GM21786 (cell line): ENCODE measurements around the gene MAP3K10.
"Not testable (repeated sequence)": the region's sequence is repeated elsewhere in the genome, so short reads cannot be mapped to it uniquely, and the experiment has no call there.

Experiments
- ATAC-seq: cut with Tn5 transposase; IDR thresholded peaks from one replicate; pipeline ENCODE4 v1.9.1; 2021; ENCODE audit not compliant: unreplicated experiment

The MAP3K10 gene

DNA sequence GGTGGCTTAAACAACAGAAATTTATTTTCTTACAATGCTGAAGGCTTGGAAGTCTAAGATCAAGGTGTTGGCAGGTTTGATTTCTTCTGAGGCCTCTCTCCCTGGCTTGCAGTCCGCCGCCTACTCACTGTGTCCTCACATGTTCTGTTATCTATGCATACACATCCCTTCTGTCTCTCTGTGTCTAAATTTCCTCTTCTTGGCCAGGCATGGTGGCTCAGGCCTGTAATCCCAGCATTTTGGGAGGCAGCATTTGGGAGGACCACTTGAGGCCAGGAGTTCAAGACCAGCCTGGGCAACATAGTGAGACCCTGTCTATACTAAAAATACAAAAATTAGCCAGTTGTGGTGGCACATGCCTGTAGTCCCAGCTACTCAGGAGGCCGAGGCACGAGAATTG lies 19.9 kb upstream of the MAP3K10 start:
- ATAC-seq = not testable (repeated sequence)

- no peak for ATAC-seq
Measured at GRCh38 chr19:40174092-40174491, 17.1 kb upstream of the MAP3K10 start.

DNA sequence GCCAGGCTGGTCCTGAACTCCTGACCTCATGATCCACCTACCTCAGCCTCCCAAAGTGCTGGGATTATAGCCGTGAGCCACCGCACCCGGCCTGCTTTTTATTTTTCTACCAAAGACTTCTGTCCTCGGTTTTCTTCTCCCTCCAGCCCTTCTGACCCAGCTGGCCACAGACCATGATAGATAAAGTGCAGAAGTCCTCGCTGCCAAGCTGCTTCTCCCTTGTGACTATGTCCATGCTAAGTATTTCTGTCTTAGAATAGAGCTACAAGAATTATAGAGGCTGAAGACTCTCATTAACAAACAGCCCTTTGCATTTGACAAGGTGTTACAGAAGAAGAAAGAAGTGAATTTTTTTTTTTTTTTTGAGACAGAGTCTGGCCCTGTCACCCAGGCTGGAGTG lies 15.4 kb upstream of the MAP3K10 start:
- no peak for ATAC-seq

- no peak for ATAC-seq
Measured at GRCh38 chr19:40177286-40178070, 13.7 kb upstream of the MAP3K10 start.

DNA sequence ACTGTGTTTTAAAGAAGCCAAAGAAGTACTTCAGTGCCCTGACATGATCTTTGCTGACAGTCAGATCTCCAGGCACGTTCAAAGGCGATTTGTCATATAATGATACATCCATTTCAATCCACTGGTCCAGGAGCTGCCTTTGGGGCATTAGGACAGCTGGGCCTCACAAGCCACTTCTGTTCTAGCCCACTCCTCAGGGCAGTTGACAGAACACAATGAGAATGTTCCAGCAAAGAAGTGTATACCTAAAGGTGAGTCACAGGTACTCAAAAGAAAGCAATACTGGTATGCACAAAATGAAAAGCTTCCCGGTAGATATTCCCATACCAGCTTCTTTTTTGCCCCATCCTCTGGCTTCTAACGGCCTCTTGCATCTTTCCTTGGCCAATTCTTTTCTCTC lies 12.5 kb upstream of the MAP3K10 start:
- ATAC-seq = no peak

- no peak for ATAC-seq
Measured at GRCh38 chr19:40184273-40184672, 7.0 kb upstream of the MAP3K10 start.

- ATAC-seq = peak; percentile 16
Measured at GRCh38 chr19:40191836-40192646, 815 bp downstream of the MAP3K10 start.

GRCh38 chr19:40192758-40193586 lies 1.7 kb downstream of the MAP3K10 start:
- ATAC-seq = no peak

DNA sequence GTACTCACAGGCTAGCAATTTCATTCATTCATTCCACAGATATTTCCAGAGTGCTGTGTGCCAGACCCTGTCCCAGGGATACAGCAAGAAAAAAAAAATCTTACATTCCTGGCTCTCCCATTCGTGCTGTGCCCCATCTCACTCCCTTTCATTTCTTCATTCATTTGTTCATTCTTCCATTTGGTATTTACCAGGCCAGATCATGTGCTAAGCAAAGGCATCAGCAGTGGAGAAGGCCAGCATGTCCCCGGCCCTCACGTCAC lies 2.3 kb downstream of the MAP3K10 start:
- no peak for ATAC-seq

- no peak for ATAC-seq
Measured at GRCh38 chr19:40198272-40198990, 7.2 kb downstream of the MAP3K10 start.

DNA sequence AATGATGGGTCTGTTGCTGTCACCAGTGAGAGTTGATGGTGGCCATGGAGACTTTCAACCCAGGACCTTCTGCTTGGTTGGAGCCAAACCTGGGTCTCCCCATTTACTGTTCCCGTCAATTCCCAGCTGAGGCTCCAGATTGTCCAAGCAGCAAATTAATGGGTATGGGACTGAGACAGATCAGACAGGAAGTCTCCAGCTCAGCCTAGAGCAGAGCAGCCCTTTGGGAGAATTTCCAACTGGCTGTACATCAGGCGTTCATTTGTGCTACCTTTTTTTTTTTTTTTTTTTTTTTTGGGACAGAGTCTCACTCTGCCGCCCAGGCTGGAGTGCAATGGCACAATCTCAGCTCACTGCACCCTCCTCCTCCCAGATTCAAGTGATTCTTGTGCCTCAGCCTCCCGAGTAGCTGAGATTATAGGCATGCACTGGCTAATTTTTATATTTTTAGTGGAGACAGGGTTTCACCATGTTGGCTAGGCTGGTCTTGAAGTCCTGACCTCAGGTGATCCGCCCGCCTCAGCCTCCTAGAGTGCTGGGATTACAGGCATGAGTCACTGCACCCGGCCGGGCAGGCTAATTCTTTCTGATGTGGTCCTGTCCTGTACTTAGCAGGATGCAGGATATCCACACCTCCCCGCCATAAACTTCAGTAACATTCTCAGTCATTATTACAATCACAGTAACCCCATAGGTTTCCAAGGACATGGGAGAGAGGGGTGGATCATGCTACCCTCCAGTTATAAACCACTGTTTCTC lies 9.3 kb downstream of the MAP3K10 start:
- ATAC-seq = no peak

GRCh38 chr19:40204381-40204780 lies 13.2 kb downstream of the MAP3K10 start:
- no peak for ATAC-seq

GRCh38 chr19:40205760-40206159 lies 14.5 kb downstream of the MAP3K10 start:
- no peak for ATAC-seq

GRCh38 chr19:40208602-40209001 lies 17.4 kb downstream of the MAP3K10 start:
- no peak for ATAC-seq

DNA sequence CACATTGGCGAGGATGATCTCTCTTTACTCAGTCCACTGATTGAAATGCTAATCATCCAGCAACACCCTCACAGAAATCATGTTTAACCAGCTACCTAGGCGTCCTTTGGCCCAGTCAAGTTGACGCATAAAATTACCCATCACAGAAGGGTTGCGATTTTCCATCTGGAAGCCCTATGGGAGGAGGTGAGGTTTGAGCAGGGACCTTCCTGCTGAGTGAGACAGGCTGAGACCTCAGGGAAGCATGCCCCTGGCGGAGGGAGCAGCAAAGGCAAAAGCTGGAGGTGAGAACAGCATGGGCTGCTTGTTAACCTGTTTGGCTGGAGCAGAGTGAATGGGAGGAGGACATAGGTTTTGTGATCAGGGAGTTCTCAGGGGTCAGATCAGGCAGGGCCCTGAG lies 19.7 kb downstream of the MAP3K10 start:
- ATAC-seq = no peak

GRCh38 chr19:40213251-40213829 lies 22.1 kb downstream of the MAP3K10 start:
- ATAC-seq = no peak

DNA sequence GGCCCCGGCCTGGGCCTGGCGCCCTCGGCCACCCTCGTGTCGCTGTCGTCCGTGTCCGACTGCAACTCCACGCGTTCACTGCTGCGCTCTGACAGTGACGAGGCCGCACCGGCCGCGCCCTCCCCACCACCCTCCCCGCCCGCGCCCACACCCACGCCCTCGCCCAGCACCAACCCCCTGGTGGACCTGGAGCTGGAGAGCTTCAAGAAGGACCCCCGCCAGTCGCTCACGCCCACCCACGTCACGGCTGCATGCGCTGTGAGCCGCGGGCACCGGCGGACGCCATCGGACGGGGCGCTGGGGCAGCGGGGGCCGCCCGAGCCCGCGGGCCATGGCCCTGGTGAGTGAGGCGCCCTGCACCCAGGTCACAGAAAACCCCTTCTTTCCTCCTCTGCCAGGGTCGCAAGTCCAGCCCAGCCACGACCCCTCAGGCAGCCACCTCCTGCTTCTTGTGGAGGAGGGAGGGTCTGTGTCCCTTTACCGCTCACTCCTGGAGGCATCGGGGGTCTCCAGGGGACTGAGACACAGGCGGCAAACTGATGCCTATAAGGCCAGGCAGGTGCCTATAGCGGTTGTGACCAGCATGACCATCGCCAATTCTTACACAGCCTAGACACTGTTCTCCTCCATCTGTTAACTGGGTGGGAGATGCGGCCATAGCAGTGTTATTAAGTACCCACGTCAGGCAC lies 22.8 kb downstream of the MAP3K10 start:
- ATAC-seq = no peak

DNA sequence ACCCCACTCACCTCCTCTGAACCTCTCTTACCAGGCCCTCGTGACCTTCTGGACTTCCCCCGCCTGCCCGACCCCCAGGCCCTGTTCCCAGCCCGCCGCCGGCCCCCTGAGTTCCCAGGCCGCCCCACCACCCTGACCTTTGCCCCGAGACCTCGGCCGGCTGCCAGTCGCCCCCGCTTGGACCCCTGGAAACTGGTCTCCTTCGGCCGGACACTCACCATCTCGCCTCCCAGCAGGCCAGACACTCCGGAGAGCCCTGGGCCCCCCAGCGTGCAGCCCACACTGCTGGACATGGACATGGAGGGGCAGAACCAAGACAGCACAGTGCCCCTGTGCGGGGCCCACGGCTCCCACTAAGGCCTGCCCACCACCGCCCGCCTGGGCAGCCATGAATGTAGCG lies 23.7 kb downstream of the MAP3K10 start:
- no peak for ATAC-seq

- ATAC-seq = no peak
Measured at GRCh38 chr19:40216013-40216776, 25.0 kb downstream of the MAP3K10 start.
